ENCODE data around the gene NOTCH4.
A peak's percentile ranks its signal among the peaks of the same experiment; 100 is the strongest.

NOTCH4 gene

GRCh38 chr6:32181148-32181702, 42.6 kb downstream of the NOTCH4 start:
- no peak for DNase-seq (ENCODE audit: low read depth, low spot score)
- Histone ChIP-seq H3K9me3 (ENCODE audit: control insufficient read depth, insufficient read depth, low read length) (no peaks in the 10 kb centered on the region), H3K4me1 (ENCODE audit: control insufficient read depth, insufficient read depth, low read length) (peaks cover 2% of the 10 kb centered on the region), H3K36me3 (ENCODE audit: control insufficient read depth, insufficient read depth, low read length) (peaks cover 8% of the 10 kb centered on the region), H3K27ac (ENCODE audit: low read length) (no peak overlapping the region), H3K4me3 (ENCODE audit: low read length) (no peak overlapping the region), H3K27me3 (ENCODE audit: control insufficient read depth, insufficient read depth, low read length) (no peaks in the 10 kb centered on the region)
- no CpG with 5 or more reads among the region's 15 CpGs for WGBS (ENCODE audit: insufficient coverage, insufficient read length)

DNA sequence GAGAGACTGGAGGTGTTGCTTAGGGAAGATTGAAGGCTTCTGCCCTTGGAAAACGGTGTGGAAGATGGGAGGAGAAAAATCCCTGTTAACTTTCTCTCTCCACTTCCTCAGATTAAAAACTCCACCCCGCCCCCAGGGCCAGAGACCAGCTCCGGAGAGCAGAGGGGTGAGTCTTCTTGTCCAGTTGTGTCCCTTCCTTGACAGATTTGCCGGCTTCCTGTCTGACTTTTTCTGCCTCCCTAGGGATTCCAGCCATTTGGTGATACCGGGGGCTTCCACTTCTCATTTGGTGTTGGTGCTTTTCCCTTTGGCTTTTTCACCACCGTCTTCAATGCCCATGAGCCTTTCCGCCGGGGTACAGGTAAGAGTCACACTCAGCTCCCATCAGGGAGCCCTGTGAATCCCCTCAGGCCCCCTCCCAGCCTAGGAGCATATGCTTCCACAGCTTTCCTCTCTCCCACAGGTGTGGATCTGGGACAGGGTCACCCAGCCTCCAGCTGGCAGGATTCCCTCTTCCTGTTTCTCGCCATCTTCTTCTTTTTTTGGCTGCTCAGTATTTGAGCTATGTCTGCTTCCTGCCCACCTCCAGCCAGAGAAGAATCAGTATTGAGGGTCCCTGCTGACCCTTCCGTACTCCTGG, 44.0 kb downstream of the NOTCH4 start:
- Histone ChIP-seq H3K4me3 (ENCODE audit: low read length) (no peak overlapping the region), H3K9me3 (ENCODE audit: control insufficient read depth, insufficient read depth, low read length) (no peaks in the 10 kb centered on the region), H3K27me3 (ENCODE audit: control insufficient read depth, insufficient read depth, low read length) (no peaks in the 10 kb centered on the region), H3K4me1 (ENCODE audit: control insufficient read depth, insufficient read depth, low read length) (peaks cover 2% of the 10 kb centered on the region), H3K27ac (ENCODE audit: low read length) (no peak overlapping the region), H3K36me3 (ENCODE audit: control insufficient read depth, insufficient read depth, low read length) (peaks cover 8% of the 10 kb centered on the region)
- DNase-seq (ENCODE audit: low read depth, low spot score), result no peak
- no CpG with 5 or more reads among the region's 10 CpGs for WGBS (ENCODE audit: insufficient coverage, insufficient read length)

GRCh38 chr6:32178547-32179440, 45.1 kb downstream of the NOTCH4 start:
- WGBS (ENCODE audit: insufficient coverage, insufficient read length), result 100% methylated on average over 1 of the region's 24 CpGs
- no peak for DNase-seq (ENCODE audit: low read depth, low spot score)

DNA sequence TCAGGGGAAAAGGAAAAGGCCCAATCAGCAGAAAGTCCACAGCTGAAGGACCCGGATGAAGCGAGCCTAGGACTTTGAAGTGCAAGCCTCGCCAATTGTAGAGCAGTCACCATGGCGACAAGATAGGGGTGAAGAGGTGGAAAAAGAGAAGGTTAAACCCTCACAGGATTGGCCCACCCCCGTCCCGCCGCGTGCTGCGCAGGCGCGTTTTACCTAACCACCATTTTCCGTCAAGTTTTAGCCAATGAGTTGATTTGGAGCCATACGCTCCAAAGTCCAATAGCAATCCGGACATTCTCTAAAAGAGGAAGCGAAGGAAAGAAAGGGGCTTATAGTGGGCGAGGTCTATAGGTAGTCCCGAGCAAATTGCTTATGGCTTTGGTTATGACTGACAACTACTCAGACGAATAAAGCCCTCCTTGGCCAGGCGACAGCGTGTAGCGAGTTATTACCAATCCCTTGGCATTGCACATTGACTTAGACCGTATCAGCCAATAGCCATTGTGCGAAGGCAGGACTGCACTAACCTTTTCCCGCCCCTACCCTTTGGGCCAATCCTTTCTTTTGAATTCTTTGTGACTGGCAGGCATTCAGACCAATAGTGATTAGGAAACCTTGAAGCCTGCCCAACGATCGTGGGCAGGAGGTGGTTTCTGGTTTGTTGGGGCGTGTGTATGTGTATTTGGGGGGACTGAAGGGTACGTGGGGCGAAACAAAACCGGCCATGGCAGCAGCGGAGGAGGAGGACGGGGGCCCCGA, 45.9 kb downstream of the NOTCH4 start, which contains the start of gene RNF5:
RNF5 (plus strand) TSS at position 618 of the 759 bp plus-strand sequence; CDS start at position 725, 107 bp downstream.
- Histone ChIP-seq H3K36me3 (ENCODE audit: control insufficient read depth, insufficient read depth, low read length) (peaks cover 6% of the 10 kb centered on the region), H3K9me3 (ENCODE audit: control insufficient read depth, insufficient read depth, low read length) (no peaks in the 10 kb centered on the region), H3K4me3 (ENCODE audit: low read length) (peak within 1 kb of the TSS; percentile 98; the same call in 1 of the 2 replicates), H3K27me3 (ENCODE audit: control insufficient read depth, insufficient read depth, low read length) (no peaks in the 10 kb centered on the region), H3K27ac (ENCODE audit: low read length) (no peak within 1 kb of the TSS), H3K4me1 (ENCODE audit: control insufficient read depth, insufficient read depth, low read length) (no peaks in the 10 kb centered on the region; the same call in 1 of the 2 replicates)
- DNase-seq (ENCODE audit: low read depth, low spot score), result peak; percentile 96
- WGBS (ENCODE audit: insufficient coverage, insufficient read length), result no CpG with 5 or more reads among the region's 33 CpGs

More at GRCh38 chr6:32178547-32179440, 45.1 kb downstream of the NOTCH4 start:
- no peak overlapping the region for H3K27ac ChIP-seq (ENCODE audit: low read length)
- peaks cover 8% of the 10 kb centered on the region for H3K36me3 ChIP-seq (ENCODE audit: control insufficient read depth, insufficient read depth, low read length)
- H3K27me3 ChIP-seq (ENCODE audit: control insufficient read depth, insufficient read depth, low read length), result no peaks in the 10 kb centered on the region
- peak overlapping the region; percentile 75; the same call in 1 of the 2 replicates for H3K4me3 ChIP-seq (ENCODE audit: low read length)
- H3K9me3 ChIP-seq (ENCODE audit: control insufficient read depth, insufficient read depth, low read length), result no peaks in the 10 kb centered on the region
- H3K4me1 ChIP-seq (ENCODE audit: control insufficient read depth, insufficient read depth, low read length), result no peaks in the 10 kb centered on the region; the same call in 1 of the 2 replicates

GRCh38 chr6:32177183-32177787, 46.6 kb downstream of the NOTCH4 start:
- Histone ChIP-seq H3K4me3 (ENCODE audit: low read length) (peak overlapping the region; percentile 98; the same call in 1 of the 2 replicates), H3K36me3 (ENCODE audit: control insufficient read depth, insufficient read depth, low read length) (peaks cover 6% of the 10 kb centered on the region; the same call in 1 of the 2 replicates), H3K9me3 (ENCODE audit: control insufficient read depth, insufficient read depth, low read length) (no peaks in the 10 kb centered on the region), H3K27ac (ENCODE audit: low read length) (peak overlapping the region; percentile 49), H3K27me3 (ENCODE audit: control insufficient read depth, insufficient read depth, low read length) (no peaks in the 10 kb centered on the region), H3K4me1 (ENCODE audit: control insufficient read depth, insufficient read depth, low read length) (peaks cover 2% of the 10 kb centered on the region; the same call in 1 of the 2 replicates)
- peak; percentile 98 for DNase-seq (ENCODE audit: low read depth, low spot score)
- WGBS (ENCODE audit: insufficient coverage, insufficient read length), result no CpG with 5 or more reads among the region's 20 CpGs

DNA sequence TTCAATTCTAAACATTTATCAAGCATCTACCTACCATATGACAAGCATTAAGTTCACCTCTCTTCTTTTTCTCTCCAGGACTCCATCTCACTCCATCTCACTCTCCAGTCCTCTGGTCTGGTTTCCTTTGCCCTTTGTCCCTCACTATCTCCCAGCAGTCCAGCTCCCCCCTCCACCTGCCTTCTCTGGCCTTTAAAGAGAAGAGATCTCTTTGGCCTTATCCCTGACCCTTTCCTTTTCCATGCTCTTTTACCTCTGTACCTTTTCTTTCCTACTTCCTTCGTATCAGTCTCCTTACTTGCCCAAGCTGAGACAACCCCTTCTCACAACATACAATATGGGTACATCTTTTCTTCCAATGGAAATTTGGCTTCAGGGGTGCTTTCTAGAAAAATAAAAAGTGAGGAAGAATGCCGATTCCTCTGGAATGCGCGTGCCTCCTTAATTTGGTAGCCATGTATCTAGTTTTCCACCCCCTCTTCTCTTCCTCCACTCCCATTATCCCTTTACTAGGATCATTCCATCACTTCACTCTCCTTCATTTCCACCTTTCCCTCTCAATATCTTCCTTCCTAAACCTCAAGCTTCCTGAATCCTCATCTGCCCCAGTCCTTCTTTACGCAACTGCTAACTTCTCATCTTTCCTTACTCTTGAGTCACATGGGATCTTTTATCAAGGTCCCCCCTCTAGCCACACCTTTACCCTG, 47.2 kb downstream of the NOTCH4 start:
- Histone ChIP-seq H3K4me1 (ENCODE audit: control insufficient read depth, insufficient read depth, low read length) (peaks cover 2% of the 10 kb centered on the region; the same call in 1 of the 2 replicates), H3K27ac (ENCODE audit: low read length) (peak overlapping the region; percentile 49), H3K36me3 (ENCODE audit: control insufficient read depth, insufficient read depth, low read length) (peaks cover 6% of the 10 kb centered on the region; the same call in 1 of the 2 replicates), H3K9me3 (ENCODE audit: control insufficient read depth, insufficient read depth, low read length) (no peaks in the 10 kb centered on the region), H3K4me3 (ENCODE audit: low read length) (peak overlapping the region; percentile 98; the same call in 1 of the 2 replicates), H3K27me3 (ENCODE audit: control insufficient read depth, insufficient read depth, low read length) (no peaks in the 10 kb centered on the region)
- 100% methylated on average over 1 of the region's 5 CpGs for WGBS (ENCODE audit: insufficient coverage, insufficient read length)
- no peak for DNase-seq (ENCODE audit: low read depth, low spot score)

- peak within 1 kb of the TSS; percentile 49 for H3K27ac ChIP-seq (ENCODE audit: low read length)
- peaks cover 2% of the 10 kb centered on the region; the same call in 1 of the 2 replicates for H3K4me1 ChIP-seq (ENCODE audit: control insufficient read depth, insufficient read depth, low read length)
- no peak for DNase-seq (ENCODE audit: low read depth, low spot score)
- H3K27me3 ChIP-seq (ENCODE audit: control insufficient read depth, insufficient read depth, low read length), result no peaks in the 10 kb centered on the region
- peaks cover 5% of the 10 kb centered on the region; the same call in 1 of the 2 replicates for H3K36me3 ChIP-seq (ENCODE audit: control insufficient read depth, insufficient read depth, low read length)
- no CpG with 5 or more reads among the region's 27 CpGs for WGBS (ENCODE audit: insufficient coverage, insufficient read length)
- no peaks in the 10 kb centered on the region for H3K9me3 ChIP-seq (ENCODE audit: control insufficient read depth, insufficient read depth, low read length)
- H3K4me3 ChIP-seq (ENCODE audit: low read length), result peak within 1 kb of the TSS; percentile 98
These were observed 48.0 kb downstream of the NOTCH4 start, which contains the start of gene AGPAT1 for GRCh38 chr6:32175711-32176475. TSS of gene AGPAT1 (minus strand) at chr6:32176084. CDS start at chr6:32171496, 4,588 bp downstream.

GRCh38 chr6:32175322-32175710, 48.6 kb downstream of the NOTCH4 start:
- Histone ChIP-seq H3K27me3 (ENCODE audit: control insufficient read depth, insufficient read depth, low read length) (no peaks in the 10 kb centered on the region), H3K27ac (ENCODE audit: low read length) (no peak overlapping the region), H3K4me3 (ENCODE audit: low read length) (peak overlapping the region; percentile 98; the same call in 1 of the 2 replicates), H3K9me3 (ENCODE audit: control insufficient read depth, insufficient read depth, low read length) (no peaks in the 10 kb centered on the region), H3K36me3 (ENCODE audit: control insufficient read depth, insufficient read depth, low read length) (peaks cover 8% of the 10 kb centered on the region; the same call in 1 of the 2 replicates), H3K4me1 (ENCODE audit: control insufficient read depth, insufficient read depth, low read length) (peaks cover 2% of the 10 kb centered on the region; the same call in 1 of the 2 replicates)
- WGBS (ENCODE audit: insufficient coverage, insufficient read length), result no CpG with 5 or more reads among the region's 2 CpGs
- no peak for DNase-seq (ENCODE audit: low read depth, low spot score)
